Measurements from ENCODE around the gene OR4F6. TPM values are rescaled to one million over a fixed set of nuclear protein-coding genes. Genes with fewer than 3 reads are reported as not detected.

OR4F6 gene
- polyA plus RNA-seq, 4 donors, result not detected

DNA sequence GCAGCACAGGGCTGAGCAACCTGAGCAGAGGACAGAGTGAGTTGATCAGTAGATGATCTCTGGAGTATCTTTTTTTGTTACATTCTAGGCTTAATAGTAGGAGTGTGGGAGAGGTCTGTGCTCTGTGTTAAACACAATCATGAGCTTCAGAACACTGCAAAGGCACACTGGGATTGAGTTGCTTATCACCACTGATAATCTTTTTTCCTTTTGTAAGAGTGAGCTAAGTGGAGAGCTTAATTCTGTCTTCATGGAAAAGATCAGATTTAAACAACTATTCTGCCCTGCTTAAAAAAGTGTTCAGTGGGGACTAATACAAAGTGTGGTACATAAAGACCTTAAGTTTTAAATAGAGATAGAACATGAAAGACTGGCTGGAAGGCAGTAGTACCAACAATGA, 1.1 kb downstream of the OR4F6 start:
- DNase-seq (ENCODE audit: low read depth in 4 of 4, low spot score in 2 of 4), result no peak

DNA sequence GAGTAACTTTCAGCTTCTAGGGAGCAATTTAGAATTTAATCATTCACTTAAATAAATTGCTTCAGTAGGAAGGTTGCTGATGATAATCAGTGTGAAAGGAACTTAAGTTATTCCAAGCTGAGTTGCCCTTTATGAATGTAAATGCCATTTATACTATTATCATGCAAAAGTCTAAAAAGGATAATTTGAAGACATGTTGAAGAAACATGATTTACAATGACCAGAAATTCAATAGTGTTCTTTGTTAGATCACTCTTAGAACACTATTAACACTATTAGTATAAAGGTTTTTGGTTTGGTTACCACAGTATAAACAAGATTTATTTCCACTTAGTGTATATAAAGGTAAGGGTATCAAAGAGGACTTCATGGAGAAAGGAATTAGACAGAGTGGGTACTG, 1.6 kb downstream of the OR4F6 start:
- no peak for DNase-seq (ENCODE audit: low read depth in 4 of 4, low spot score in 2 of 4)

DNA sequence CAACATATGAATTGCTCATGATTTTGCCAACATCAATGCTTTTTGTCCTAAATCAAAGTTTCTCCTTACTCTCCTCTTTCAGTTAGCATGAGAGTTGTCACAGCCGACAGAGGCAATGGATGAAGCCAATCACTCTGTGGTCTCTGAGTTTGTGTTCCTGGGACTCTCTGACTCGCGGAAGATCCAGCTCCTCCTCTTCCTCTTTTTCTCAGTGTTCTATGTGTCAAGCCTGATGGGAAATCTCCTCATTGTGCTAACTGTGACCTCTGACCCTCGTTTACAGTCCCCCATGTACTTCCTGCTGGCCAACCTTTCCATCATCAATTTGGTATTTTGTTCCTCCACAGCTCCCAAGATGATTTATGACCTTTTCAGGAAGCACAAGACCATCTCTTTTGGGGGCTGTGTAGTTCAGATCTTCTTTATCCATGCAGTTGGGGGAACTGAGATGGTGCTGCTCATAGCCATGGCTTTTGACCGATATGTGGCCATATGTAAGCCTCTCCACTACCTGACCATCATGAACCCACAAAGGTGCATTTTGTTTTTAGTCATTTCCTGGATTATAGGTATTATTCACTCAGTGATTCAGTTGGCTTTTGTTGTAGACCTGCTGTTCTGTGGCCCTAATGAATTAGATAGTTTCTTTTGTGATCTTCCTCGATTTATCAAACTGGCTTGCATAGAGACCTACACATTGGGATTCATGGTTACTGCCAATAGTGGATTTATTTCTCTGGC, 2.5 kb downstream of the OR4F6 start:
- DNase-seq (ENCODE audit: low read depth in 4 of 4, low spot score in 2 of 4), result no peak

DNA sequence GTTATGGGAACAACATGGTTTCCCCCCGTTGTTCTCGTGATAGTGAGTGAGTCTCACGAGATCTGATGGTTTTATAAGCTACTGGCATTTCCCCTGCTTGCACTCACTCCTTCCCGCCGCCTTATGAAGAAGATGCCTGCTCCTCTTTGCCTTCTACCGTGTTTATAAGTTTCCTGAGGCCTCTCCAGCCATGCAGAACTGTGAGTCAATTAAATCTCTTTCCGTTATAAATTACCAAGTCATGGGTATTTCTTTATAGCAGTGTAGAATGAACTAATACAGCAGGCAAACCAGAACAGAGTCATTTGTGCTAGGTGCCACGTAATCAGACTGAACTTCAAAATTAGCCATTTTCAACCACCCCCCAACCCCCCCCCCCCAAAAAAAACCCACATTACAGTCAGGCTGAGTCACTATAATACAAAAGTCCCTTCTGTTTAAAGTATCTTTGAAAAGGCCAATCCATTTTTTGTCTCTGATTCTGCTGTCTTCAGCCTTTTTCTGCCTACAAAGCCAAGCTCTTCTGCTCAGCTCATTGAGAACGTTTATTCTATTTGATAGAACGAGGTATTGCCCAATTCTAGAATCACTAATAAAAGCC, 4.1 kb downstream of the OR4F6 start:
- no peak for DNase-seq (ENCODE audit: low read depth in 4 of 4, low spot score in 2 of 4)

DNA sequence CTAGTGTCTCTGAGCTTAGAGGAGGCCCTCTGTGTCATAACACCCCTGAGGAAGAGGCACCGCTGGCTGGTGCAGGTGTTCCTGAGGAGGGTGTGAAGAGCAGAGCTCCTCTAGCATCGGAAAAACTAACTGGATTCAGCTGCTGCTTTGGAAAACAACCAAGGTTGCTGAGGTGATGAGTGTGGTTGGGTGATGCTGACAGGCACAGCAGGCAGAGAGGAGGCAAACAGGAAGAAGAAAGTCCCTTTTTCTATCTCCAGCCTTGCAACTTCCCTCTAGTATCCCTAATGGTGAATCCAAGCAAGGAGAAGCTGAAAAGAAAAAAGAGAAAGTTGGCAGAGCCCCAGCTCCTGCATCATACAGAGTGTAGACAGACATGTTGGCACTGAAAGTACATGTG, 4.9 kb downstream of the OR4F6 start:
- no peak for DNase-seq (ENCODE audit: low read depth in 4 of 4, low spot score in 2 of 4)

DNA sequence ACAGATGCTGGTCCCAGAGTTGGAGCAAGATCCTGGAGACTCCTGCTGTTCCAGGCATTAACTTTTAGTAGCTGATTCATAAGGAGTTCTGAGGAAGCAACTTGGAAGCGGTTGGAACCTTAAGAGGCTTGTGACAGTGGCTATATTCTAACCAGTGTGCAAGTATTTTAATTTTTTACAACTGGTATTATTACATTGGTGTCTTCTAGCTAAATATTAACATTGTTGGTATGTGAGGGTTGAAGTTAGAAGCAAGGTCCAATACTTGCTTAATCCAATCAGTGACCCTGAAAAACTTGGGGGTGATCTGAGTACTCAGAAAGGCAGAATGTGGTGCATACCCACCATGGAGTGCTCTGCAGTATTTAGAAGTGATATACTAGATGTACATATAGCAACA, 7.1 kb downstream of the OR4F6 start:
- DNase-seq (ENCODE audit: low read depth in 4 of 4, low spot score in 2 of 4), result no peak

DNA sequence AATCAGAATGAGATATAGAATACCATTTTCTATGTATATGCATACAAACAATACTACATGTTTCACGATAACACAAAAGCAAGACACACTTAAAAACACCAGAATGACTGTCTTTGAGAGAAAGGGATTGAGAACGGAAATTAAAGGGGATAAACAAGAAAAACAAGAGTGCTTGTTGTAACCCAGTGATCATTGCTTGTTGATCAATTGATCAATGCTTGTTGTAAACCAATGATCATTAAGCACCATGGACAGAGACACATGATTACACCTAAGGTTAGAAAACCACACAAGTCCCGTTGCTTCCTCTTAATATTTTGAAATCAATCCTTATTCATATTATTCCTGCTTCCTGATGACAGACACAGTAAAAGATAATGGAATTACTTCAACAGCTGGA, 7.6 kb downstream of the OR4F6 start:
- no peak for DNase-seq (ENCODE audit: low read depth in 4 of 4, low spot score in 2 of 4)

DNA sequence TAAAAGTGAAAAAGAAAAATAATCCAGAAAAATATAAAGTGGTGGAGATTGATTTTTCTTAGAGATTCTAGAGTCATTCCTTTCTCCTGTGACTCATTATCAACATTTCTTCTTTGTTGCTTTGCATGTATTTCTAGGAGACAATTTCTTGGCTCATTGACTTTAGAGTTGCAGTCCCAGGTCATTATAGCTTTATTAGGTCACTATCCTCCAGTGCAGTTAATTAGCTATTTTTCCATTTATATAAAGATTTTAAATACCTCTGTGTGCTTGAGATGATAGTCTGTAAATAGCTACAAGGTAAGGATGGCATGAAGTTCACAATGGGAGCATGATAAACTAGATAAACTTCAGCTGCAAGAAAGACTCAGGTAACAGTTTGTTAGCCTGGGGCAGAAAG, 8.6 kb downstream of the OR4F6 start, which contains the start of gene OR4F15:
Gene OR4F15, plus strand, starts transcription at position 301 of the 400 bp plus-strand sequence. CDS start 5,985 bp downstream, outside the sequence.
- no peak for DNase-seq (ENCODE audit: low read depth in 4 of 4, low spot score in 2 of 4)

DNA sequence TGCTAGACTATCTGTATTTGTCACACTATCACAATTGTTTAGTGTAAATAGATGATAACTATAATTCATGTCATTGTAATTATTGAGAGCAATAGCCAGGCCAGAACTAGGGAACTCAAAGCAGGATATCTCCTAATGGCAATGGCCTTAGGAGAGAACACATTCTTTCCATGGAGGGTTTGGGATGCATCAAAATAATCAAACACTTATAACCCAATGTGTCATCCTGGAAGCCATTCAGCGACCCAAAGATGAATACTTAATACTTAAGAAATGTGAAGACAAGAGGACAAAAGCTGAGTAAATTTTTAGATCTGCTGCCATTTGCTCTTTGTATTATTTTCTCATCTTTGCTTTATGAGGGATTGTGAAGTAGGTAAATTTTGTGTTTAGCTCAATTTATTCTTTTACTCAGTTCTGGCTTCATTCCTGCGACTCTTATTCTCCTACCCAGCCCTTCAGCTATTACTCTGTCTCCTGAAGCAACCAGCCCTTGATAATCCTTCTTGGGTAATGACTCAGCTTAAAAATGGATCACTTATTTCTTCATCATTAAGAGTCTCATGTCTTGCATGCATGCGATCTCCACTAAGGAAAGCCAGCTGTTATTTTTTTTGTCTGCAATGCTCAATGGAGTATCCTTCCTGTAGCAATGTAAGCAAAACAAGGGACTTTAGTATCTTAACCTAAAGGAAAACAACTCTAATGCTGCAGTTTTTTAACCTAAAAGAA, 10.7 kb downstream of the OR4F6 start:
- no peak for DNase-seq (ENCODE audit: low read depth in 4 of 4, low spot score in 2 of 4)

DNA sequence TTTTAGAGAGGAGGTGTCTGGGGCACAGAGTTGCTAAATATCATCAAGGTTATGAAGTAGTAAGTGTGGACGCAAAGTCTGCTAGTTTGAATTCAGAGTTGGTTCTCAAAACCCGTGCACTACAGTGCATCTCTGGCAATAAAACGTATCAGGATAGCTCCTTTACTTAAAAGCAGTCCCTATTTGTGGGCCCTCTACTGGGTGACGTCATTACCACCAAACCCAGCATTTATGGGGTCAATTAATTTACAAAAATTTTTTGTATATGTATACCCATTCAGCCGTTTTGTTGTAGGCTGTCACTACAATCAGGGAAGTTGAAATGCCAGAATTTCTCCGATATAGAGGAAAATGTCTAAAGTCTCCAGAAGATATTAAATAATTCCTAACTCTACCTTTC, 17.5 kb downstream of the OR4F6 start:
- no peak for DNase-seq (ENCODE audit: low read depth in 4 of 4, low spot score in 2 of 4)

DNA sequence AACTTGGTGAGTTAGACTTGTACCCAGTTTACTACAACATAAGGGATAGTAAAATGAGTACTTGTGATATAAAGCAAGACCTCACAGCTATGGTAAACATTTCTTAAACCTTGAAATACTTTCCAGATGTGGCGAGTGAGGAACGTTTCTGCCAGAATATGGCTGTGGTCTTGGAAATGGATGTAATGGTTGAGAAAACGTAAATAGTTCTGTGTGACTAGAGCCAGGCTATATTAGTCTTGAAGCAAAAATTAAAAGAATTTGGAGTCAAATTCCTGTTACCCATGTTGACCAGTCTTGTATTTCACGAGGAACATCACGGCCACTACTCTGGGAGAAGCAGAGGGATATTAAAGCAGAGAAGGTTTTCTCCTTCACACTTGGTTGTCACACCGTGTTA, 23.9 kb downstream of the OR4F6 start:
- DNase-seq (ENCODE audit: low read depth in 4 of 4, low spot score in 2 of 4), result no peak

DNA sequence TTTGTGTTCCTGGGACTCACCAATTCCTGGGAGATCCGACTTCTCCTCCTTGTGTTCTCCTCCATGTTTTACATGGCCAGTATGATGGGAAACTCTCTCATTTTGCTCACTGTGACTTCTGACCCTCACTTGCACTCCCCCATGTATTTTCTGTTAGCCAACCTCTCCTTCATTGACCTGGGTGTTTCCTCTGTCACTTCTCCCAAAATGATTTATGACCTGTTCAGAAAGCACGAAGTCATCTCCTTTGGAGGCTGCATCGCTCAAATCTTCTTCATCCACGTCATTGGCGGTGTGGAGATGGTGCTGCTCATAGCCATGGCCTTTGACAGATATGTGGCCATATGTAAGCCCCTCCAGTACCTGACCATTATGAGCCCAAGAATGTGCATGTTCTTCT, 25.5 kb downstream of the OR4F6 start:
- DNase-seq (ENCODE audit: low read depth in 4 of 4, low spot score in 2 of 4), result no peak

DNA sequence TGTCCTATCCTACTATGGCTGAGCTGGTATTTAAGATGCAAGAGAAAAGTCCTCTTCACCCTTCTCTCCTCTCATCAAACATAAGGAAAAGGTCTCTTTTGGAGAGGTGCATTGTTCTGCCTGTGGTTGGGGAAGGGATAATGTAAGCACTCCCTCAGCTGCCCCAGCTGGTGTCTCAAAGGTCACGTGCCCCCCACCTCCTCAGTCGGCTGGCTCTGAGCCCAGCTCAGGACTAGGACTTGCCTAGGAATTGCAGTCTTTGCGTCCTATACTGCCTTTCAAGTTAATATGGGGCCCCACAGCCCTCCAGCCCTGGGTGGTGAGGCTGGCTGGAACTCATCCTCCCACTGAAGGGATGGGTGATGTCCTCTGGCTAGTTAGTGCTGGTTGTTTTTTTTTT, 38.3 kb downstream of the OR4F6 start:
- DNase-seq (ENCODE audit: low read depth in 4 of 4, low spot score in 2 of 4), result no peak

DNA sequence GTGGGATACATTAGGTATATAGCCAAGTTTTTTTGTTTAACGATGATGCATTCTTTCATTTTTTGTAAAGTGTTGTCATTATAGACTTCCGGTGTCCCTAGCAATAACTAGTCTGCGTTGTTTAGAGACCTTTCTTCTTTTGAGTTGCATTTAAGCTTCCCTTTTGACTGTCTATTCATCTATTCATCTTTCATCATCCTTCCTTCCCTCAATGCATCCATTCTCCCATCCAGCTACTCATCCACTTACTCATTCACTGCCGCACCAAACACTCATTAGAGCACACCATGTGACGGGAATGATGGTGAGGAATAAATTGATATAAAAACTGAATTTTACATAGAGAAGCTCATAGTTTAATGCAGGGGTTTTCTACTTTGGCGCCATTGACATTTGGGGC, 41.6 kb downstream of the OR4F6 start:
- DNase-seq (ENCODE audit: low read depth in 4 of 4, low spot score in 2 of 4), result no peak

DNA sequence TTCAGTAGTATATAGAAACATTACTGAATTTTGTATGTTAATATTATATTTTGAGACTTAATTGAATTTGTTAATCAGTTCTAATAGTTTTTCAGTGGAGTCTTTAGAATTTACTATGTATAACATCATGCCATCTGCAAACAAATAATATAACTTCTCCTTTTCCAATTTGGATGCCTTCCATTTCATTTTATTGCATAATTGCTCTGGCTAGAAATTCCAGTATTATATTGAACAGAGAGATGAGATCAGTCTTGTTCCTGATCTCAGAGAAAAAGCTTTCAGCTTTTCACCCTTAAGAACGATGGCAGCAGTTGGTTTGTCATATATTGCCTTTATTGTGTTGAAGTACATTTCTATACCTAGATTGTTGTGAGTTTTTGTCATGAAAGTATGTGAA, 49.0 kb downstream of the OR4F6 start:
- no peak for DNase-seq (ENCODE audit: low read depth in 4 of 4, low spot score in 2 of 4)

Other genes with a start within 250 kb of the OR4F6 start
- gene TM2D3, start 151.1 kb upstream of the OR4F6 start, polyA plus RNA-seq (ENCODE audit: insufficient read length in 4 of 4), result 10 to 100 TPM; 63.2 to 67.7 (median 65.9) TPM
- gene TARS3, start 79.0 kb upstream of the OR4F6 start, polyA plus RNA-seq (ENCODE audit: insufficient read length in 4 of 4), result 10 to 100 TPM; 17.7 to 23.4 (median 22.1) TPM
- gene OR4F15, start 8.7 kb downstream of the OR4F6 start, polyA plus RNA-seq (ENCODE audit: insufficient read length in 4 of 4), result not detected